HCT116 (cell line): Measurements from ENCODE around the gene TH. TPM values are rescaled to one million over a fixed set of nuclear protein-coding genes. Genes with fewer than 3 reads are reported as not detected.

ENCODE experiments used
- ATAC-seq: fragments of 200-7000 bp; cut with Tn5 transposase; 2 replicates; pipeline ENCODE4 v1.9.1; 2020; ENCODE audit warnings: mild to moderate bottlenecking, moderate library complexity
- BruUV-seq: library from RNA; stranded (reverse); fragments of 400-500 nt; replicated peaks from 2 replicates; lab custom pipeline; 2021; lab: Mats Ljungman, UMichigan
- CTCF ChIA-PET: fragments of 300-600 bp; sonication (Branson Sonifier 250); formaldehyde crosslinking; loops from one replicate; lab custom pipeline; 2021; ENCODE audit warnings: antibody characterized with exemption; lab: Charles Lee
- POLR2A ChIA-PET: fragments of 300-600, 350-600 bp; sonication (Branson Sonifier 250); formaldehyde crosslinking; loops from one replicate; lab custom pipeline; 2021; ENCODE audit warnings: antibody characterized with exemption; lab: Charles Lee
- RAD21 ChIA-PET, 2 experiments: fragments of 300-600 bp; sonication (Branson Sonifier 250); formaldehyde crosslinking; loops; one replicate each; lab custom pipeline; 2023; ENCODE audit warnings: low total read pairs in 2 of 2; ENCODE audit not compliant: uncharacterized antibody in 2 of 2, unreplicated experiment in 2 of 2, low non-redundant PET in 1 of 2; lab: Charles Lee
- DNase-seq: peaks from one replicate; pipeline ENCODE4 v3.0.0-alpha.2; 2010; ENCODE audit warnings: low read depth, low spot score
- H2AFZ ChIP-seq: fragments of 200-600 bp; shearing (Covaris generic), sonication (generic); 2 replicates; pipeline ENCODE4 v1.6.1; 2017; ENCODE audit warnings: low read depth, mixed run types, mixed read lengths, antibody characterized with exemption, low read length; ENCODE audit not compliant: poor library complexity, severe bottlenecking
- H3K27ac ChIP-seq: 2 replicates; pipeline ENCODE4 v1.5.1; 2012; ENCODE audit warnings: low read depth, low read length
- H3K27me3 ChIP-seq: fragments of 200-600 bp; sonication (generic); 2 replicates; pipeline ENCODE4 v1.6.1; 2016; ENCODE audit warnings: mixed run types, low read length, mixed read lengths; ENCODE audit not compliant: insufficient read depth
- H3K36me3 ChIP-seq, 2 experiments: fragments of 200-500 bp in 1 of 2; fragments of 200-600 bp in 1 of 2; sonication (Bioruptor generic) in 1 of 2; sonication (generic) in 1 of 2; 2 replicates each; pipeline versions ENCODE4 v1.5.1 to v1.6.1; 2014 to 2016; ENCODE audit warnings: low read length in 2 of 2, inconsistent platforms in 1 of 2, mixed read lengths in 1 of 2, mixed run types in 1 of 2; ENCODE audit not compliant: insufficient read depth in 2 of 2, control insufficient read depth in 1 of 2
- H3K4me1 ChIP-seq, 2 experiments: fragments of 200-600 bp in 1 of 2; sonication (generic) in 1 of 2; 2 replicates each; pipeline versions ENCODE4 v1.5.1 to v1.6.1; 2012 to 2017; ENCODE audit warnings: low read length in 2 of 2, inconsistent platforms in 1 of 2, mild to moderate bottlenecking in 1 of 2, mixed read lengths in 1 of 2, mixed run types in 1 of 2, moderate library complexity in 1 of 2; ENCODE audit not compliant: insufficient read depth in 2 of 2, control insufficient read depth in 1 of 2
- H3K4me2 ChIP-seq: fragments of 200-600 bp; sonication (generic); 2 replicates; pipeline ENCODE4 v1.6.1; 2017; ENCODE audit warnings: mixed run types, low read length, mixed read lengths
- H3K4me3 ChIP-seq, 2 experiments: fragments of 200-600 bp in 1 of 2; sonication (generic) in 1 of 2; replicated peaks in 1 of 2; 2 replicates each; pipeline ENCODE4 v1.5.1; 2011 to 2016; ENCODE audit warnings: low read length in 2 of 2, control low read depth in 1 of 2, low read depth in 1 of 2, mild to moderate bottlenecking in 1 of 2, mixed read lengths in 1 of 2, mixed run types in 1 of 2
- H3K79me2 ChIP-seq: fragments of 200-600 bp; sonication (generic); 2 replicates; pipeline ENCODE4 v1.6.1; 2017; ENCODE audit warnings: mild to moderate bottlenecking, mixed run types, low read length, moderate library complexity, mixed read lengths; ENCODE audit not compliant: insufficient read depth
- H3K9ac ChIP-seq: fragments of 200-600 bp; sonication (generic); 2 replicates; pipeline ENCODE4 v1.6.1; 2016; ENCODE audit warnings: low read length, mixed read lengths
- H3K9me2 ChIP-seq: fragments of 200-600 bp; sonication (generic), shearing (Covaris generic); 2 replicates; pipeline ENCODE4 v1.6.1; 2017; ENCODE audit warnings: mixed run types, mild to moderate bottlenecking, moderate library complexity; ENCODE audit not compliant: insufficient read depth
- H3K9me3 ChIP-seq, 2 experiments: fragments of 200-500 bp in 1 of 2; fragments of 200-600 bp in 1 of 2; sonication (Bioruptor generic) in 1 of 2; sonication (generic) in 1 of 2; 2 replicates each; pipeline ENCODE4 v1.6.1; 2014 to 2017; ENCODE audit warnings: low read length in 2 of 2, mixed read lengths in 2 of 2, inconsistent platforms in 1 of 2, low read depth in 1 of 2, mild to moderate bottlenecking in 1 of 2, mixed run types in 1 of 2, moderate library complexity in 1 of 2; ENCODE audit not compliant: control insufficient read depth in 1 of 2, insufficient read depth in 1 of 2
- H4K20me1 ChIP-seq: fragments of 200-600 bp; sonication (generic), shearing (Covaris generic); 2 replicates; pipeline ENCODE4 v1.6.1; 2017; ENCODE audit warnings: mixed run types, mild to moderate bottlenecking, moderate library complexity; ENCODE audit not compliant: insufficient read depth
- CBX3 ChIP-seq: IDR thresholded peaks from 2 replicates; pipeline ENCODE4 v1.6.1; 2012; ENCODE audit warnings: low read depth
- ELF1 ChIP-seq: IDR thresholded peaks from 2 replicates; pipeline ENCODE4 v1.6.1; 2012; ENCODE audit warnings: low read depth, borderline replicate concordance
- EZH2 ChIP-seq: fragments of 200-600 bp; sonication (generic); IDR thresholded peaks from 2 replicates; pipeline ENCODE4 v1.6.1; 2017; ENCODE audit warnings: antibody characterized with exemption, mixed run types
- EZH2phosphoT487 ChIP-seq: fragments of 200-600 bp; IDR thresholded peaks from 2 replicates; pipeline ENCODE4 v1.6.1; 2018; ENCODE audit warnings: antibody characterized with exemption, borderline replicate concordance
- FOSL1 ChIP-seq: IDR thresholded peaks from 2 replicates; pipeline ENCODE4 v1.6.1; 2012; ENCODE audit warnings: low read depth
- JUND ChIP-seq: IDR thresholded peaks from 2 replicates; pipeline ENCODE4 v1.6.1; 2012
- POLR2A ChIP-seq: IDR thresholded peaks from 2 replicates; pipeline ENCODE4 v1.7.0; 2011; ENCODE audit warnings: borderline replicate concordance; ENCODE audit not compliant: insufficient read depth, insufficient read length; ENCODE audit errors: extremely low read depth
- POLR2AphosphoS5 ChIP-seq: IDR thresholded peaks from 2 replicates; pipeline ENCODE4 v1.6.1; 2011; ENCODE audit warnings: mild to moderate bottlenecking, low read depth, low read length, moderate library complexity
- SIN3A ChIP-seq: IDR thresholded peaks from 2 replicates; pipeline ENCODE4 v1.6.1; 2012; ENCODE audit warnings: low read depth
- SRF ChIP-seq: IDR thresholded peaks from 2 replicates; pipeline ENCODE4 v1.6.1; 2012; ENCODE audit warnings: low read depth
- TCF7L2 ChIP-seq: IDR thresholded peaks from 2 replicates; pipeline ENCODE4 v1.7.0; 2011; ENCODE audit warnings: borderline replicate concordance, inconsistent platforms; ENCODE audit not compliant: insufficient read depth, insufficient read length; ENCODE audit errors: extremely low read depth
- ZFX ChIP-seq: fragments of 450-650 bp; IDR thresholded peaks from 2 replicates; pipeline ENCODE4 v1.6.1; 2017
- ZNF274 ChIP-seq: fragments of 200-500 bp; sonication (Bioruptor generic); IDR thresholded peaks from 2 replicates; pipeline ENCODE4 v1.6.1; 2014; ENCODE audit warnings: mild to moderate bottlenecking, low read depth, low read length, inconsistent platforms
- intact Hi-C: fragments of 100-400 bp; cut with micrococcal nuclease; formaldehyde crosslinking; loops from 2 replicates; pipeline ENCODE4 v1.10.0; 2022
- total RNA-seq: library from RNA; stranded (reverse); gene quantifications from one replicate; pipeline ENCODE4 v1.2.1, GENCODE V29; 2021; ENCODE audit not compliant: unreplicated experiment
- TF ChIP-seq, protein P1 (sequence below): IDR thresholded peaks from 2 replicates; pipeline ENCODE4 v1.6.1; 2012
- TF ChIP-seq, protein P2 (sequence below): IDR thresholded peaks from 2 replicates; pipeline ENCODE4 v1.6.1; 2012; ENCODE audit warnings: low read depth
- TF ChIP-seq, protein P3 (sequence below): IDR thresholded peaks from 2 replicates; pipeline ENCODE4 v1.6.1; 2012
- TF ChIP-seq, protein P4 (sequence below), 3 experiments: fragments of 200-600 bp in 1 of 3; sonication (generic) in 1 of 3; IDR thresholded peaks in 2 of 3; conservative IDR thresholded peaks in 1 of 3; 2 replicates each; pipeline ENCODE4 v1.5.1; 2012 to 2017; ENCODE audit warnings: low read depth in 2 of 3, low read length in 2 of 3, antibody characterized with exemption in 1 of 3, borderline replicate concordance in 1 of 3, control low read depth in 1 of 3, mild to moderate bottlenecking in 1 of 3, mixed read lengths in 1 of 3, mixed run types in 1 of 3, moderate library complexity in 1 of 3; ENCODE audit not compliant: insufficient read depth in 1 of 3
- TF ChIP-seq, protein P5 (sequence below): IDR thresholded peaks from 2 replicates; pipeline ENCODE4 v1.6.1; 2011; ENCODE audit warnings: mild to moderate bottlenecking, low read length, moderate library complexity; ENCODE audit not compliant: insufficient replicate concordance; ENCODE audit errors: extremely low read depth

Gene TH
- total RNA-seq, 1 experiment from 2014 or later: not detected

DNA sequence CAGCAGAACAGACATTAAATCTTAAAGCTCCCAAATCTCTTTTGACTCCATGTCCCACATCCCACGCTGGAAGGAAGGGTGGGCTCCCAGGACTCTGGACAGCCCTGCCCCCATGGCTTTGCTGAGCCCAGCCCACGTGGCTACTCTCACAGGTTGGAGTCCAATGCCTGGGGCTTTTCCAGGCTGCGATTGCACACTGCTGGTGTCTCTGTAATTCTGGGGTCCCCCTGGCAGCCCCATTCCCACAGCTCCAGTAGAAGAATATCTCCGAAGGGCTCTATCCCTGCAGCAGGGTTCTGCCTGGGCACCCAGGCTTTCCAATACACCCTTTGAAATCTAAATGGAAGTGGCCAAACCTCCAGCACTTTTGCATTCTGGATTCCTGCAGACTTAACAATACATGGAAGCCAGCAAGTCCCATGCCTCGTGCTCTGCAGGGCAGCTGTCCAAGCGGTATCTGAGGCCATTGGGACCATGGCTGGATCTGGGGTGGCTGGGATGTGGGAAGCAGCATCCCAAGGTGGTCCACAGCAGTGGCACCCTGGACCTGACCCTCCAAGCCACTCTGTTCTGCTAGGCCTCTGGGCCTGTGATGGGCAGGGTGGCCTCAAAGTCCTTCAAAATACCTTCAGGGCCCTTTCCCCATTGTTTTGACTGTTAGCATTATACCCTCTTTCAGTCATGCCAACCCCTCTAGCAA is 47.9 kb upstream of the TH start:
- Histone ChIP-seq H3K27ac (no peak overlapping the region), H3K9me2 (no peaks in the 10 kb centered on the region), H3K9me3 (peaks cover 4 to 6% of the 10 kb centered on the region in 2 experiments; a peak in 1 of 4 replicates), H3K4me3 (no peak overlapping the region), H3K27me3 (peaks cover 6% of the 10 kb centered on the region; the same call in 1 of the 2 replicates), H3K4me2 (no peak overlapping the region), H3K36me3 (no peaks in the 10 kb centered on the region), H3K4me1 (no peaks in the 10 kb centered on the region), H4K20me1 (no peaks in the 10 kb centered on the region), H3K9ac (no peak overlapping the region), H2AFZ (no peak overlapping the region), H3K79me2 (no peaks in the 10 kb centered on the region)
- RAD21 ChIA-PET: no interaction called here
- TF ChIP-seq POLR2AphosphoS5 (no peak), FOSL1 (no peak), EZH2phosphoT487 (no peak), ZNF274 (no peak), TCF7L2 (no peak), CBX3 (no peak), ZFX (no peak), SIN3A (no peak), POLR2A (no peak), EZH2 (no peak), JUND (no peak), ELF1 (no peak), SRF (no peak)
- TF ChIP-seq, protein P1, sequence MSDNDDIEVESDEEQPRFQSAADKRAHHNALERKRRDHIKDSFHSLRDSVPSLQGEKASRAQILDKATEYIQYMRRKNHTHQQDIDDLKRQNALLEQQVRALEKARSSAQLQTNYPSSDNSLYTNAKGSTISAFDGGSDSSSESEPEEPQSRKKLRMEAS: no peak
- TF ChIP-seq, protein P2, sequence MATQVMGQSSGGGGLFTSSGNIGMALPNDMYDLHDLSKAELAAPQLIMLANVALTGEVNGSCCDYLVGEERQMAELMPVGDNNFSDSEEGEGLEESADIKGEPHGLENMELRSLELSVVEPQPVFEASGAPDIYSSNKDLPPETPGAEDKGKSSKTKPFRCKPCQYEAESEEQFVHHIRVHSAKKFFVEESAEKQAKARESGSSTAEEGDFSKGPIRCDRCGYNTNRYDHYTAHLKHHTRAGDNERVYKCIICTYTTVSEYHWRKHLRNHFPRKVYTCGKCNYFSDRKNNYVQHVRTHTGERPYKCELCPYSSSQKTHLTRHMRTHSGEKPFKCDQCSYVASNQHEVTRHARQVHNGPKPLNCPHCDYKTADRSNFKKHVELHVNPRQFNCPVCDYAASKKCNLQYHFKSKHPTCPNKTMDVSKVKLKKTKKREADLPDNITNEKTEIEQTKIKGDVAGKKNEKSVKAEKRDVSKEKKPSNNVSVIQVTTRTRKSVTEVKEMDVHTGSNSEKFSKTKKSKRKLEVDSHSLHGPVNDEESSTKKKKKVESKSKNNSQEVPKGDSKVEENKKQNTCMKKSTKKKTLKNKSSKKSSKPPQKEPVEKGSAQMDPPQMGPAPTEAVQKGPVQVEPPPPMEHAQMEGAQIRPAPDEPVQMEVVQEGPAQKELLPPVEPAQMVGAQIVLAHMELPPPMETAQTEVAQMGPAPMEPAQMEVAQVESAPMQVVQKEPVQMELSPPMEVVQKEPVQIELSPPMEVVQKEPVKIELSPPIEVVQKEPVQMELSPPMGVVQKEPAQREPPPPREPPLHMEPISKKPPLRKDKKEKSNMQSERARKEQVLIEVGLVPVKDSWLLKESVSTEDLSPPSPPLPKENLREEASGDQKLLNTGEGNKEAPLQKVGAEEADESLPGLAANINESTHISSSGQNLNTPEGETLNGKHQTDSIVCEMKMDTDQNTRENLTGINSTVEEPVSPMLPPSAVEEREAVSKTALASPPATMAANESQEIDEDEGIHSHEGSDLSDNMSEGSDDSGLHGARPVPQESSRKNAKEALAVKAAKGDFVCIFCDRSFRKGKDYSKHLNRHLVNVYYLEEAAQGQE: no peak
- TF ChIP-seq, protein P3, sequence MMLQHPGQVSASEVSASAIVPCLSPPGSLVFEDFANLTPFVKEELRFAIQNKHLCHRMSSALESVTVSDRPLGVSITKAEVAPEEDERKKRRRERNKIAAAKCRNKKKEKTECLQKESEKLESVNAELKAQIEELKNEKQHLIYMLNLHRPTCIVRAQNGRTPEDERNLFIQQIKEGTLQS: no peak
- TF ChIP-seq, protein P4, sequence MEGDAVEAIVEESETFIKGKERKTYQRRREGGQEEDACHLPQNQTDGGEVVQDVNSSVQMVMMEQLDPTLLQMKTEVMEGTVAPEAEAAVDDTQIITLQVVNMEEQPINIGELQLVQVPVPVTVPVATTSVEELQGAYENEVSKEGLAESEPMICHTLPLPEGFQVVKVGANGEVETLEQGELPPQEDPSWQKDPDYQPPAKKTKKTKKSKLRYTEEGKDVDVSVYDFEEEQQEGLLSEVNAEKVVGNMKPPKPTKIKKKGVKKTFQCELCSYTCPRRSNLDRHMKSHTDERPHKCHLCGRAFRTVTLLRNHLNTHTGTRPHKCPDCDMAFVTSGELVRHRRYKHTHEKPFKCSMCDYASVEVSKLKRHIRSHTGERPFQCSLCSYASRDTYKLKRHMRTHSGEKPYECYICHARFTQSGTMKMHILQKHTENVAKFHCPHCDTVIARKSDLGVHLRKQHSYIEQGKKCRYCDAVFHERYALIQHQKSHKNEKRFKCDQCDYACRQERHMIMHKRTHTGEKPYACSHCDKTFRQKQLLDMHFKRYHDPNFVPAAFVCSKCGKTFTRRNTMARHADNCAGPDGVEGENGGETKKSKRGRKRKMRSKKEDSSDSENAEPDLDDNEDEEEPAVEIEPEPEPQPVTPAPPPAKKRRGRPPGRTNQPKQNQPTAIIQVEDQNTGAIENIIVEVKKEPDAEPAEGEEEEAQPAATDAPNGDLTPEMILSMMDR (IDR thresholded peaks at IDR 0.05 in 2 of 3, conservative IDR thresholded peaks at IDR 0.05 in 1 of 3; ENCODE audit: borderline replicate concordance in 1 of 3, insufficient read depth in 1 of 3, low read depth in 2 of 3, low read length in 2 of 3): no peak
- TF ChIP-seq, protein P5, sequence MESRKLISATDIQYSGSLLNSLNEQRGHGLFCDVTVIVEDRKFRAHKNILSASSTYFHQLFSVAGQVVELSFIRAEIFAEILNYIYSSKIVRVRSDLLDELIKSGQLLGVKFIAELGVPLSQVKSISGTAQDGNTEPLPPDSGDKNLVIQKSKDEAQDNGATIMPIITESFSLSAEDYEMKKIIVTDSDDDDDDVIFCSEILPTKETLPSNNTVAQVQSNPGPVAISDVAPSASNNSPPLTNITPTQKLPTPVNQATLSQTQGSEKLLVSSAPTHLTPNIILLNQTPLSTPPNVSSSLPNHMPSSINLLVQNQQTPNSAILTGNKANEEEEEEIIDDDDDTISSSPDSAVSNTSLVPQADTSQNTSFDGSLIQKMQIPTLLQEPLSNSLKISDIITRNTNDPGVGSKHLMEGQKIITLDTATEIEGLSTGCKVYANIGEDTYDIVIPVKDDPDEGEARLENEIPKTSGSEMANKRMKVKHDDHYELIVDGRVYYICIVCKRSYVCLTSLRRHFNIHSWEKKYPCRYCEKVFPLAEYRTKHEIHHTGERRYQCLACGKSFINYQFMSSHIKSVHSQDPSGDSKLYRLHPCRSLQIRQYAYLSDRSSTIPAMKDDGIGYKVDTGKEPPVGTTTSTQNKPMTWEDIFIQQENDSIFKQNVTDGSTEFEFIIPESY: no peak
- POLR2A ChIA-PET: no interaction called here
- ATAC-seq: no peak
- DNase-seq: no peak
- no TSS peak for BruUV-seq
- intact Hi-C loops: no loop called here
- CTCF ChIA-PET: no interaction called here
